Kidney epithelial cell (primary cell): Measurements from ENCODE around the gene GPC6. TPM values are rescaled to one million over a fixed set of nuclear protein-coding genes. Genes with fewer than 3 reads are reported as not detected.

ENCODE experiments used
- DNase-seq: peaks from one replicate; pipeline ENCODE4 v3.0.0-alpha.2; 2010; ENCODE audit warnings: low read depth
- H3K27me3 ChIP-seq: 2 replicates; pipeline ENCODE4 v1.6.0; 2011; ENCODE audit warnings: low read length; ENCODE audit not compliant: control insufficient read depth, insufficient read depth
- H3K36me3 ChIP-seq: 2 replicates; pipeline ENCODE4 v1.5.1; 2011; ENCODE audit warnings: low read length; ENCODE audit not compliant: control insufficient read depth, insufficient read depth
- H3K4me3 ChIP-seq: 2 replicates; pipeline ENCODE4 v1.5.1; 2011; ENCODE audit warnings: low read depth, mild to moderate bottlenecking, control low read depth, low read length
- CTCF ChIP-seq: IDR thresholded peaks from 2 replicates; pipeline ENCODE4 v1.5.1; 2011; ENCODE audit warnings: mild to moderate bottlenecking, moderate library complexity, low read length, control low read depth, inconsistent platforms; ENCODE audit not compliant: insufficient read depth, poor library complexity, severe bottlenecking
- total RNA-seq: library from RNA; depleted of rRNA; stranded (reverse); fragments of >200 nt; gene quantifications from 2 replicates; pipeline ENCODE4 v1.2.3, GENCODE V29; 2015

The GPC6 gene
- total RNA-seq, 1 donor from 2014 or later = 62.7 TPM

GRCh38 chr13:93709506-93710244 is 483.1 kb downstream of the GPC6 start:
- Histone ChIP-seq H3K4me3 (no peak overlapping the region), H3K36me3 (no peaks in the 10 kb centered on the region), H3K27me3 (no peaks in the 10 kb centered on the region)
- DNase-seq = no peak
- TF ChIP-seq CTCF = no peak

- TF ChIP-seq CTCF = no peak
- H3K36me3 ChIP-seq = no peaks in the 10 kb centered on the region
- no peak overlapping the region for H3K4me3 ChIP-seq
- no peaks in the 10 kb centered on the region for H3K27me3 ChIP-seq
- DNase-seq = no peak
Measured at GRCh38 chr13:93714171-93714570, 487.6 kb downstream of the GPC6 start.

- H3K36me3 ChIP-seq = no peaks in the 10 kb centered on the region
- no peak for TF ChIP-seq CTCF
- no peak for DNase-seq
- no peaks in the 10 kb centered on the region for H3K27me3 ChIP-seq
- H3K4me3 ChIP-seq = no peak overlapping the region
Measured at GRCh38 chr13:93715866-93716265, 489.3 kb downstream of the GPC6 start.

GRCh38 chr13:93716623-93717022 is 490.0 kb downstream of the GPC6 start:
- TF ChIP-seq CTCF = no peak
- H3K27me3 ChIP-seq = no peaks in the 10 kb centered on the region
- DNase-seq = no peak
- no peaks in the 10 kb centered on the region for H3K36me3 ChIP-seq
- H3K4me3 ChIP-seq = no peak overlapping the region

GRCh38 chr13:93721483-93721882 is 494.9 kb downstream of the GPC6 start:
- H3K27me3 ChIP-seq = no peaks in the 10 kb centered on the region
- H3K4me3 ChIP-seq = no peak overlapping the region
- no peak for TF ChIP-seq CTCF
- no peaks in the 10 kb centered on the region for H3K36me3 ChIP-seq
- DNase-seq = no peak

GRCh38 chr13:93723316-93723715 is 496.7 kb downstream of the GPC6 start:
- H3K27me3 ChIP-seq = no peaks in the 10 kb centered on the region
- no peak for TF ChIP-seq CTCF
- no peak for DNase-seq
- no peaks in the 10 kb centered on the region for H3K36me3 ChIP-seq
- H3K4me3 ChIP-seq = no peak overlapping the region
